Skeletal muscle tissue (tissue), 5 donors: ENCODE data around the gene ZNF563. TPM values are rescaled to one million over a fixed set of nuclear protein-coding genes. Genes with fewer than 3 reads are reported as not detected.

Experiments
- H3K27ac ChIP-seq: one replicate; pipeline ENCODE4 v1.7.0; 2013; ENCODE audit warnings: mild to moderate bottlenecking, low read depth, low read length, inconsistent platforms
- H3K27me3 ChIP-seq, 3 donors: one replicate each; pipeline ENCODE4 v1.7.0; 2013; ENCODE audit warnings: low read length in 3 of 3; ENCODE audit not compliant: control insufficient read depth in 3 of 3, insufficient read depth in 3 of 3
- H3K36me3 ChIP-seq, 3 donors: one replicate each; pipeline ENCODE4 v1.7.0; 2013; ENCODE audit warnings: low read length in 3 of 3; ENCODE audit not compliant: control insufficient read depth in 3 of 3, insufficient read depth in 3 of 3
- H3K4me1 ChIP-seq, 3 donors: one replicate each; pipeline ENCODE4 v1.7.0; 2013; ENCODE audit warnings: low read length in 3 of 3, mild to moderate bottlenecking in 3 of 3; ENCODE audit not compliant: control insufficient read depth in 3 of 3, insufficient read depth in 3 of 3
- H3K4me3 ChIP-seq, 3 donors: one replicate each; pipeline ENCODE4 v1.7.0; 2013; ENCODE audit warnings: low read length in 3 of 3
- H3K9ac ChIP-seq, 3 donors: one replicate each; pipeline ENCODE4 v1.7.0; 2013; ENCODE audit warnings: low read length in 3 of 3, mild to moderate bottlenecking in 3 of 3, moderate library complexity in 2 of 3, low read depth in 1 of 3
- H3K9me3 ChIP-seq, 3 donors: one replicate each; pipeline ENCODE4 v1.7.0; 2013; ENCODE audit warnings: low read length in 3 of 3; ENCODE audit not compliant: control insufficient read depth in 3 of 3
- small RNA-seq: library from RNA; depleted of rRNA; stranded (forward); fragments of <200 nt; gene quantifications from one replicate; pipeline ENCODE3, GENCODE V24; 2014
- total RNA-seq: library from RNA; depleted of rRNA; stranded (reverse); fragments of >200 nt; gene quantifications from one replicate; pipeline ENCODE4 v1.2.3, GENCODE V29; 2014
- donor health status: Osteomylitis.

ZNF563 gene
- total RNA-seq, 1 donor from 2014 or later, result 3.1 TPM

GRCh38 chr19:12272386-12272785 is 61.0 kb downstream of the ZNF563 start:
- H3K36me3 ChIP-seq, result peaks cover 48 to 58% (median 54%) of the 10 kb centered on the region in 3 donors

DNA sequence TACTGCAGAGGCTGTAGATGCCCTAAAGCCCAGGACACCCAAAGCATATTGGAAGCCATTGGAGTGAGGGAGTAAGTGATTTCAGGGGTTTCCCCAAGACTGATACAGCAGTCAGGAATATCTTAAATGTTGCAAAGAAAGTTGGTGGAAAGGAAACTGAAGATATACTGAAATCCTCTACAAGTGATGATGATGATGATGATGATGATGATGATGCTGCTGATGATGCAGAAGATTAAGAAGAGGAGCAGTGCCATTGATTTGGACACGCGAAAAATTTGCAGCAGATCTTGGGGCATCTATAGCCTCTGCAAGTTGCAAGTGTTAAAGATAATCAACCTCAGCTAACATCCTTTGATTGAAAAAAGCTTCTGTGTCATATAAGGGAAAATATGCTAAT is 62.6 kb downstream of the ZNF563 start:
- H3K27me3 ChIP-seq, result no peaks in the 10 kb centered on the region
- H3K4me3 ChIP-seq, result peak overlapping the region in 2 of 3 donors; percentile 23 to 30
- H3K4me1 ChIP-seq, result no peaks in the 10 kb centered on the region
- H3K9me3 ChIP-seq, result peaks cover 22 to 49% (median 35%) of the 10 kb centered on the region in 3 donors
- no peak overlapping the region for H3K9ac ChIP-seq
- H3K36me3 ChIP-seq, result peaks cover 41 to 50% (median 45%) of the 10 kb centered on the region in 3 donors
- H3K27ac ChIP-seq, result no peak overlapping the region

More at GRCh38 chr19:12272386-12272785, 61.0 kb downstream of the ZNF563 start:
- no peaks in the 10 kb centered on the region for H3K27me3 ChIP-seq
- peak overlapping the region; percentile 9 to 48 (median 36) for H3K4me3 ChIP-seq
- H3K9me3 ChIP-seq, result peaks cover 22 to 60% (median 36%) of the 10 kb centered on the region in 3 donors
- H3K9ac ChIP-seq, result no peak overlapping the region
- H3K4me1 ChIP-seq, result no peaks in the 10 kb centered on the region
- no peak overlapping the region for H3K27ac ChIP-seq

Small RNA genes lying within 50 kb of the gene (small RNA-seq; reads per million reads assigned to genes)
- not detected for gene RPS29P23

Other genes starting within 250 kb of the ZNF563 start
- 2.1 TPM for gene ZNF20, start 193.3 kb downstream of the ZNF563 start, total RNA-seq
- gene ZNF625, start 176.9 kb downstream of the ZNF563 start, total RNA-seq, result 7.3 TPM
- gene ZNF136, start 170.5 kb downstream of the ZNF563 start, total RNA-seq, result 8.4 TPM
- gene ZNF44, start 38.8 kb downstream of the ZNF563 start, total RNA-seq, result 13.6 TPM
- 4.2 TPM for gene ZNF442, start 32.0 kb upstream of the ZNF563 start, total RNA-seq
- gene ZNF799, start 67.6 kb upstream of the ZNF563 start, total RNA-seq, result 5.7 TPM
- 4.7 TPM for gene ZNF443, start 107.4 kb upstream of the ZNF563 start, total RNA-seq
- gene ZNF709, start 151.2 kb upstream of the ZNF563 start, total RNA-seq, result 5.7 TPM
- gene ZNF564, start 217.8 kb upstream of the ZNF563 start, total RNA-seq, result 19.8 TPM